PC-3 (cell line): ENCODE measurements around the gene FKBP1C.

Experiments
- CTCF ChIP-seq: fragments of 300-600 bp; sonication (generic); conservative IDR thresholded peaks from 2 replicates; pipeline ENCODE4 v1.5.1; 2017; ENCODE audit warnings: antibody characterized with exemption, low read depth, mild to moderate bottlenecking, low read length
- EZH2 ChIP-seq: fragments of 300-600 bp; sonication (generic); IDR thresholded peaks from one replicate; pipeline ENCODE4 v1.6.1; 2017; ENCODE audit warnings: antibody characterized with exemption, mild to moderate bottlenecking, low read length; ENCODE audit not compliant: unreplicated experiment

GRCh38 chr6:63259153-63259552 lies 47.9 kb downstream of the FKBP1C start:
- no peak for TF ChIP-seq CTCF
- TF ChIP-seq EZH2: no peak
